ENCODE results near the gene SUGCT.
"Not testable (repeated sequence)": the region's sequence is repeated elsewhere in the genome, so short reads cannot be mapped to it uniquely, and the experiment has no call there.

Gene SUGCT

DNA sequence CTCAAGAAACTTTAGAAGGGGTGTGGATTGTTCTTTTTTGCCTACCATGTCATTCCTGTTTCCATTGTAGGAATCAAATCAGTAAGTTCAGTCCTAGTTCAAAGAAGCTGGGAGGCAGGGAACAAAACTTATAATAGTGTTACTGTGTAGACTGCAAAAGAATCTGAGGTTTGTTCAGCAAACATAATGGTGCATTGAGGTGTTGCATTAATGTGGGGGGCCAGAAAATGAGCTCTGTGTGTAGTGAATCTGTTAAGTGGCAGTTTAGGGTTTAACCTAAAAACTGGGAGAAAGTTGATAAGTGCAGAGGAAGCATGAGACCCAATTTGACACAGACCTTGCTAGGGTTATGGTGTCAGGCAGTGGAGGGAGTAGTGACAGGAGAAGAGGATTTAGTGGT lies 197.7 kb downstream of the SUGCT start:
- DNase-seq = no peak

DNA sequence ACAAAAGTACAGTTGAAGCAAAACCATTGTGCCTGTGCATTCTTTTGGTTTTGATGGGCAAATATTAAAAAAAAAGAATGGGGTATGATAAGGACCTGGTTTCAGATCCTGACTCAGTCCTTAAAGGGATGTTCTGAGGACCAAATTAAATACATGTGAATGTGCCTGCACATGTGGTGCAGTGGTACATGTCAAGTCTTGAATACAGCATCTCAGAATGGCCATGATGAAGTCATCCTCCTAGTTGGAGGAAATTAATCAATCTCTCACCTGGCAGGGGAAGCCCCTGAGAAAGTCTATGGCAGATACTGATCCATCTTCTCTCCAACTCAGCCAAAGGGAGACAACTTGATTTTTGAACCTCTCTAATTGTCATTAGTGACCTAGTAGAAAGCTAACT lies 207.0 kb downstream of the SUGCT start:
- DNase-seq = no peak

DNA sequence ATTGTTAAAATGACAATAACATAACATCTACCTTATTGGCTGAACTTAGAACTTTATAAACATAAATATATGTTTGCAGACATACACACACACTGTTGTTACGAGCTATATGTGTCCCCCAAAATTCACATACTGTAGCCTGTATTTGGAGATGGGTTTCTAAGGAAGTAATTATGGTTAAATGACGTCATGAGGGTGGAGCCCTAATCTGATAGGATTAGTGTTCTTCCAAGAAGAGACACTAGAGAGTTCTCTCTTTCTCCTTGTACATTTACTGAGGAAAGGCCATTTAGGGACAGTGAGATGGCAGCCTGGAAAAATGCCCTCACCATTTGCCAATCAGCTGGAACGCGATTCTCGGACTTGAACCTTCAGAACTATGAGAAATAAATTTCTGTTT lies 211.7 kb downstream of the SUGCT start:
- DNase-seq = no peak

DNA sequence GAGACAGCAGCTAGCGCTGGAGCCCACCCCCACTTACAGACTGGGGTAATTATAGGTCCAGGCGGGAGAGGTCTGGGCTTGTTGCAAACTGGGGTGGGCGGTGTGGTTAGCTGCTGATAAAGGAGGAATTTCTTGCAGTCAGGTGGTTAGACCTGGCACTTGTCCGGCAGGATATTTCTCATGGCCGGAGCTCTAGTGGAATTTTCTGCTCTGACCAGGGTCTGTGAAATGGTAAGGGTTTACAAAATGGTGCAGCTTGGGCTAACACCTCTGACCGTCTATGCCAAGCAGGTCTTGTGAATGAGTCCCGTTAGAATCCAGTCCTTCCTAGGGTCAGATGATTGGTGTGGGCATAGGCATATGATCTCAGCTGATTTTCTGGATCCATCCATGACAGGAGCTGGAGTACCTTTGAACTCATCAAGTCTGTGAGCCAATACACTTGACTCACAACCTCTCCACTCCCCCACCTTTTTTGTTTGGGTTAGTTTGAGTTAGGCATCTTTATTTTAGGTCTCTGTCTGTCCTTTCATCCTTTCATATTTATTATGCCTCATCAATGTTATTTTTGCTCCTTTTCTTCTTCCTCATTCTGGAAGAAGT lies 213.4 kb downstream of the SUGCT start:
- DNase-seq = no peak

DNA sequence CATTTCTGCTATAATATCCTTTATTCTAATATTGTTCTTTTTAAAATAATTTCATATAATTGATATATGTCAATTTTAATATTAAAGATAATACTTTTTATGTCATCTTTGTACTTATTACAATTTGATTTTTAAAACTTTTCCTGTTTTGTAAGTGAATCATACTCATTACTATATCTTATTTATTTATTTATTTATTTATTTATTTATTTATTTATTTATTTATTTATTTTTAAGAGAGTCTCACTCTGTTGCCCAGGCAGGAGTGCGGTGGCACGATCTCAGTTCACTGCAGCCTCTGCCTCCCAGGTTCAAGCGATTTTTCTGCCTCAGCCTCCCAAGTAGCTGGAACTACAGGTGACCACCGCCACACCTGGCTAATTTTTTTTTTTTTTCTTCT lies 215.3 kb downstream of the SUGCT start:
- DNase-seq = no peak

DNA sequence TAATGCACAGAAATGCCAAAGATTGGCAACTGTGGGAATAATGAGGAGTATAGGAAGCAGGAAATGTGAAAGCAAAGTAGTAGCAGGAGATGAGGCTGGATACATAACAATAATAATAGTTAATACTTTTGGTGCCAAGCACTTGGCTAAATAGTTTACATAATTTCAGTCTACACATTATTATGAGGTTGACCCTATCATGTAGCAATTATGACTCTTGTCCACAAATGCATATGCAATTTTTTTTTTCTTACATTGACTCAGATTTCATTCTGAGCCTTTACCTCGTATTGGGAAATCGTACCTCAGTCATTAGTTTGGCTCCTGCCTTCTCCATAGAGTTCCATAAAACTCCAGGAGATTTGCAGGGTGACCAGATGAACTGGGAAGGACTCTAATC lies 219.9 kb downstream of the SUGCT start:
- no peak for DNase-seq

DNA sequence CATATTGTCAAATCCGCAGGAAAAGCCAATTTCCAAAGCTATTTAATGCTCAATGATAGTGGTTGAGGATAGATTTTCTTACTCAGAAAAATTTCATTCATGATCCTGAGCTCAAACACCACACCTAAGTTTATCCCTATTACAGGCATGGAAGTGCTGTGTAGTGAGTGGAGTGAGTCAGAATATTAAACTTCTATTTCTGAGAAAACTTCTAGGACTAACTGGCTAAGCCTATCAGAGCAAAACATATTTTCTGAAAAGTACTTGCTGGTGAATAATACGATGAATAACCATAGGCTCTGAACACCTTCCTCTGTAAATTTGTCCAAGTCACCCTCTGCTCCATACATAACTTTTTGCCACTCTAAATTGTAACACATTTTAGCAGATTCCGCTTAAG lies 221.5 kb downstream of the SUGCT start:
- DNase-seq = no peak

DNA sequence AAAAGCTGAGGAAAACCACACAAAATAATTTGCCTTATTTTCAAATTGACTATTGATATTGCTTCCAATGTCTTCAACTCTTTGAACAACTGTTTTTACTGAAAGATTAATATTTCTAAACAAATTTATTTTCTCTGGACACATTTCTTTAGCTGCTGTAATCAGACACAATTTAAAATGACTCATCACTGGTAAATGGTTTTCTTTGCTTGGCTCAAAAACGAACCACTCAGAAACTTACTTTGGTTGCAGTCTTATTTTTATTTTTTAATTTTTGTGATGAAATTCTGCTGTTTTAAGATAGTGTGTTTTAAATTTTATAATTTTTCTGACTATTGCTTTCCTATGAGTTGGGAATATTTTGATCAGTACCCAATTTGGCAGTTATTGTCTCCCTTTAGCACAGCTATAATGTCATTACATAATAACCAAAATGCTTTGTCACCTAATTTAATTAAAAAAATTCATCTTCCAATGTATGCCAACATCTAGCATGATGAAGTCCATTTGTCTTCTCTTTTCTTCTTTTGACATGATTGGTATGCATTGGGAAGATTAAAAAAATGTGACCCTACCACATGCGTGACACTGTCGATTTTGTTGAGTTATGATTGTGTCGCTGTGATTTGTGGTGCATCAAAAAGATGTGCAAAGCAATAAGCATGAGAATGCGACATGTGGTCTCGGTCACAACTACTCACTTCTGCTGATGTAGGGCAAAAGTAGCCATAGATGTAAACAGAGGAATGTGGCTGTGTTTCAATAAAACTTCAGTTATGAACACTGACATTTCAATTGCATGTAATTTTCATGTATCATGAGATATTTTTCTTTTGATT lies 222.3 kb downstream of the SUGCT start:
- no peak for DNase-seq

DNA sequence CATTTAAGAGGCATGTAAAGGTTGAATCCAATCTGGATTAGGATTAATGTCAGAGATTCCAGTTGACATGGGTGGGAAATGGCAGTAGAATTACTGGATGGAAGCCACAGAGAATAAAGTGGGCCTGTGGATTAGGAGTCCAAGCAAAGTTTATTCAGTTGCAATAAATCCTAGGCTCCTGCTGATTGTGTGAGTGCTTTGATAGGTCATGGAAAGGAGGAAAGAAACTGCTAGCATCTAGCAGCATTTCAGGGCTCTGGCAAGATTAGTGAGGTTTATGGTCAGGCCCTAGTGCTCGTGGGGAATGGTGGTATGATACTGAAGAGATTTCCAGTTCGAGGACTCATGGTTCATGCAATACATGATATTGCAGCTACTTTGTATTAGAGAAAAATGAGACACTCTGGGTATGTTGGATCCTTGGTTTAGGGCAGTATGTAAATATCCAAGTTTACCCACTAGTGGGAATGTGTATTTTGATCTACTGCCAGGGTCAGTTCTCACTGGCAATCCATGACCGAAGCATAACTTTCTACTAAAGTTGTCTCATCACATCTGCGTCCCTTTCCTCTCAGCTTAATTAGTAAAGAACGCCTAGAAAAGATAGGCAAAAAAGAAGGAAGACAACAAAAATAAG lies 235.0 kb downstream of the SUGCT start:
- DNase-seq = no peak

DNA sequence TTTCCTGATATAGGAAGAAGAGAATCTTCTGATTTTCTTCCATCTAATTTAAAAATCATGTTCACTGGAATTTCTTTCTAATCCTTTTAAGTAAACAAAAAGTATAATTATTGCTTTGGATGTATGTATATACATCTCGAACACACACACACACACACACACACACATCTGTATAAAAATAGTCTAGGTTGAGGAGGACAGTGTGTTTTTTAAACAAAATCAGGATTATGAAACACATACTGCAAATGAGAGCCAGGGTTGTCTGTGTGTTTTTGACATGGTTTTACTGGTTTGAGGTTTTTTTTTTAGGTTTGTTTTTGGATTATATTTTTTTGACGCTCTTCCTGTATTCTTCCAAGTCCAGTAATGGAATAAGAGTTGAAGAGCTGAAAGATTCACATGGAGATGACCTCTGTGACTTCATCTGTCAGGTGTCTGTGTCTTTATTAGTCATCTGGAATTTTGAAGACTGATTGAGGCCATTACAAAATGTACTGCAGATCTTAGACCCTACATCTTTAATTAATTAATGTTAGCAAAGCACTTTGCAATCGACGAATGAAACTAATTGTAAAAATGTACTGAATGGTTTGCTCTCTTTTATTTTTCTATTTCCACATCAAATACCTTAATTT lies 237.1 kb downstream of the SUGCT start:
- DNase-seq = no peak

DNA sequence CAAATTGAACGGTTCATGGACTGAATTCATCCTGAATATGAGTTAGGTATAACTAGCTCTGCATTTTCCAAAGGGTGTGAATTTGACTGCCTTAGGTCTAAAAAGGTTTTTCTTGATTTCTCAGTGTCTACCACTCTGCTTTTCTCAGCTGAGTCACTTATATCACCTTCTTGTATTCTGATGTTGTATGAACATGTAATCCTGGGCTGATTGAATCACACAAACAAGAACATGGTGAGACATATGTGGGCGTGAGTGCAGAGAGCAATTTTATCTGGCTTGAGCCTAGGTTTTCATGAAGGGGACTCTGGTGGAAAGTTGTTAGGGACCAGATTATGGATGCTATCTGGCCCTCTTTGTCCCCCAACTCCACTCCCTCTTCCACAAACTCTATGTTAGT lies 239.8 kb downstream of the SUGCT start:
- no peak for DNase-seq

DNA sequence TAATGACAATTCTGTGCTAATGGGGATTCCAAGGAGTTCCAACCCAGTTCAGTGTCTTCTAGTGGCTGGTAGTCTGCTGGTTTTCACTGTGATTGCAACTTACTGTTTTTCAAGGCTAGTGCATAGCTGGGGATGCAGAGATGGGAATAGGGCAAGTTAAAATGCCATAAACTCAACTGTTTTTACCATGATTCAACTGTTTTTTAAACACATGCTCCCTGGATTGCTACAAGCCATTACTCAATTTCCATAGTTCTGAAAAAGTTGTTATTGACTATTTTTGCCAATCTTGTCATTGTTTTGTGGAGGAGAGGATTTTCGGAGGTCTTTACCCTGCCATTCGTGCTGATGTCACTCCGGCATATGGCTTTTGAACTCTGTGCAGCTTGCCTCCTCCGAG lies 245.3 kb downstream of the SUGCT start:
- no peak for DNase-seq

DNA sequence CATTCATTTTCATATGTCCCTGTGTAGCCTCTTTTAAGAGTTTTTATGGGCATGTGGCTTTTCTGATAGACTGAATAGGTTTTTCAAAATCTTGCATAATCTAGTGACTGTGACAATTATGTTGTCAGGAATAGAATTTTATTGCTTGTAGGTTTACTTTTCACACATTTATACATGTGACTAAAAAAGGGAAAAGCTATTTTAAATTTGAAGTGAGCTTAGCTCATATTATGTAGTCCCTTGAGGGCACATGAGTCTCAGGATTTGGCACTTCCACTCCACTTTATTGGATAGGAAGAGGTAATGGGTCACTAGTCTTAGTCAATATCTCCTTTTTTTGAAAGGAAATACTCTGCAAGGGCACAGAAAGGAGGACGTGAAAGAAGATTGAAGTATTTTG lies 247.3 kb downstream of the SUGCT start:
- DNase-seq = no peak

DNA sequence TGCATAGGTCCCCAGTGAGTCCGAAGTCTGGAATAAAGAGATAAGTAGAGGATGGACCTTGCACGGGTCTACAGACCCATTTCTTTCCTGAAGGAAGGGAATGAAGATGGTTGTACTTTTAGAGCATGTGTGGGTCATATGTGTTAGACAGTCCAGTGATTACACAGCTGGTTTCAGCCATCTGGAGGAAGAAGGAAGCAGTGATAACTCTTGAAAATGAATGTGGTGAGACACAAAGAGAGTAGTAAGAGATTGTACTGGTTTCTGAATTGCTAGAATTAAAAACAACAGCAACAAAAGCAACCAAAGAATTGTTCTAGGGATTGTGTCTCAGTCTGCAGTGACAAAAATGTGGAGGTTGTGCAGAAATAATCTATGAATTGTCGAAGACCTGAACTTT lies 258.9 kb downstream of the SUGCT start:
- DNase-seq = no peak

DNA sequence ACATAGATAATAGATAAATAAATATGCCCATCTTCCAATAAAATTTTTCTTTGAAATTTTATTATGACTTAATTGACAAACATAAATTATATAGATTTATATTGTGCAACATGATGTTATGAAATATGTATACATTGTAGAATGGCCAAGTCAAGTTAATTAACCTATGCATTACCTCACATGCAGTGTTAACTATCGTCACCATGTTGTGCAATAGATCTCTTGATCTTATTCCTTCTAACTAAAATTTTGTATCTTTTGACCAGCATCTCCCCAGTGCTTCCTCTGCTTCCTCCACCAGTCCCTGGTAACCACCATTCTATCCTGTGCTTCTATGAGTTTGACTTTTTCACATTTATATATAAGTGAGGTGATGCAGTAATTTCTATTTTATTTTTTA lies 259.6 kb downstream of the SUGCT start:
- DNase-seq = no peak

DNA sequence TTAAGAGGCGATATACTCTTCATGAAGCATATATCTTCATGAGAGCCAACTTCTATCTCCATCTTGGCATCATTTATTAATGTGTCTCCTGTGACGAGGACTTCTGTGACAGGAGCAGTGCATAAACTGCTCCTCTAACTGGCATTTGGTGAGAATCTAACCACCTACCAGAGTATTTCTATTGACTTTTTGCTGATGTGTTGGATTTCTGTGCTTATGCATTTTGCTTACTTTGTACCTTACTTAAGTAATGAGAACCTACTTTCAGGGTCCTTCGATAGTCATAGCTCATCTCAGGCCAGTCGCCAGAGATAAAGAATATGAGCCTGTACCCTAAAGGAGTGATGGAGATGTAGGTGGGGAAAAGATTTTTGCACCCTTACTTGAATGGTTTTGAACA lies 265.7 kb downstream of the SUGCT start:
- DNase-seq = no peak

DNA sequence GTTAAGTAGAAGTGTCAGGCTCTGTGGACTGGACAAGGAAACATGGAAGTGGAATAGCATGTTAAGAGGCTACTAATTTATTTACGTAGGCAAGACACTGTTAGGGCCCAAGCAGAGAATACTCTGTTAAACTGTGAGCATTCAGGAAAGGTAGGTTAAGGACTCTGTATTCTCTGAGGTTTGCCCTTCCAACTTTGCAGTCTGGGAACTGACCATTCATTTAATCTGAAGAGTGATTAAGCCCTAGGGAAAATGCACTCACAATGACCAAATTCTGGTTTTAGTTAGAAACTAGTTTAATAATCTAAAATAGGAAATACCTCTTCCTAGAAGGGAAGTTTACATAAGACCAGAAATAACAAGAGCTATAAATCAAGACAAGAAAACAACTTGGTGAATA lies 266.6 kb downstream of the SUGCT start:
- DNase-seq = no peak

DNA sequence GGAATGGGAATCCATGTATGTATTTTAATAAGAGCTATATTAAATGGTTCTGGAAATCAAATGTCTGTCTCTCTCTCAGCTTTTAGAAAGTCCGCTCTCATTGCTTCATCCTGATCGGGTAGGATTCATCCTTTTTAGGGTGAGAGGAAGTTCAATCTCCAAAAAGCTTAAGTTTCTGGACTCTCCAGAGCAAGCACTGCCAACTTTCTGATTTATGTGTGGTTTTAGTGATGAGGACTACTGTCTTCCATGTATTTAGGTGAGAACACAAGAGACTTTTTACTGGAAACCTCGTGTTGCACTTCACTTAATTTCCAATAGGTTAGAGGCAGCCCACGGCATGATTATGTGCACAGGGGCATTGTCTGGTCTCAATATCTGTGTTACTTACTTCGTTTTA lies 267.9 kb downstream of the SUGCT start:
- no peak for DNase-seq

DNA sequence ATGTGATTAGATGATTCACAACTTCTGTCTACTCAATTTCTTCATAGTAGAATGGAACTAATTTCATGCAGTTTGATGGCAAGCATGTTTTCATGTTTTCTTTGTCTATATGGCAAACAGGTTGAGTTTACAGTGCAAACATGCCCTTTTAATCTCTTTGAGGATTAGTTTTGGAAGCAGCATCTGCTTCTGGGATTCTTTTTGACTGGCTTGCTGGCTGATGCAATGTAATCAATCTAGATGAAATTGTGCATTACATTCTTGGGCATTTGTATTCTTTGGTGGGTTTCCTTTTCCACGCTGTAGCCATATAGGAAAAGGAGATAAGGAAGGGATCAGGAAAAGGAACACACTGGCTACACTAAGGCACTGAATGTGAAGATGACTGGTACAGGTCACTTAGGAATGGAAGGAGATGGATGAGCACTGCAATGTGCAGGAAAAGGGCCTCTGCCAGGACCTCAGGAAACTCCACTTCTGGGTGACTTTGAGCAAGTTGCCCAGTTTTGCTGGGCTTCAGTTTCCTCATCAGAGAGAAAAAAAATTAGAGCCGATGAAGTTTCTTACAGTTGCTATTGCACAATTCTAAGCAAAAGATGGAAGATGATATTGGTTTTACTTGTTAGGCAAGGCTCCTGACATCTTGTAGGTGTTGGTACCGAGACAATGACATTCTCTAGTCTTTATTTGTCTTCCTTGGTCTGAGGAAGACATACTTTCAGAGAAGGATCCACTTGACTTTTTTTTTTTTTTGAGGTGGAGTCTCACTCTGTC lies 269.1 kb downstream of the SUGCT start:
- no peak for DNase-seq

DNA sequence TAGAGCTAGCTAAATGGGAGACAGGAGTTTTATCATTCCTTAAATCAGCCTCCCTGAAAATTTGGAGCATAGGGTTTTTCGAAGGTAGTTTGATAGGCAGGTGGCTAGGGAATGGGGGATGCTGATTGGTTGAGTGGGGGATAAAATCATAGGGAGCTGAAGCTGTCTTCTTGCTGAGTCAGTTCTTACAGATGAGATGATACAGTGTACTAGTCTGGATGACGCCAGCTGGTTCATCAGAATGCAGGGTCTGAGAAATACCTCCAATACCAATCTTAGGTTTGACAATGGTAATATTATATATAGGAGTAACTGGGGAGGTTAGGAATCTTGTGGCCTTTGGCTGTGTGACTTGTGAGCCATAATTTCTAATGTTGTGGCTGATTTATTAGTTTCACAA lies 271.2 kb downstream of the SUGCT start:
- DNase-seq = no peak

DNA sequence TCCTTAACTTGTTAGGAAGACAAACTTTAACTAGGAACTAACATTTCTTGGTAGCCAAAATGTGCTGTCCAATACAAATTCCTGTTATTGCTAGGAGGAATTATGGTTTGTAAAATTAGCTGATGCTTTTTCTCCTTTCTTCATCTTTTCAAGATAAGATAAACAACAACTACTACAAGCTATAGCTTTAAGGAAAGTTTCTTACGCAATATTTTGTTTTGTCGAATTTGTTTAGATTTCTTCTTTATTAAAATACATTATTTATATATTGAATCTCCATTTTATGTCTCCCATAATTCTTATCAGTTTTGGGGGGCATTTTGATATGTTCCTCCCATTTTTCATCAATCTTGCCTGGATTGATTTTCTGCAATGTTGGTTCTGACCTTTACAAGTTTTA lies 277.5 kb downstream of the SUGCT start:
- DNase-seq = no peak

DNA sequence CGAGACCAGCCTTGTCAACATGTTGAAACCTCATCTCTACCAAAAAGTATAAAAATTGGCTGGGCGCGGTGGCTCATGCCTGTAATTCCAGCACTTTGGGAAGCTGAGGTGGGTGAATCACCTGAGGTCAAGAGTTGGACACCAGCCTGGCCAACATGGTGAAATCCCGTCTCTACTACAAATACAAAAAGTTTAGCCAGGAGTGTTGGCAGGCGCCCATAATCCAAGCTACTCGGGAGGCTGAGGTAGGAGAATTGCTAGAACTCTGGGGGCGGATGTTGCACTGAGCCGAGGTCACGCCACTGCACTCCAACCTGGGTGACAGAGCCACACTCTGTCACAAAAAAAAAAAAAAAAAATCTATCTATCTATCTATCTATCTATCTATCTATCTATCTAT lies 279.9 kb downstream of the SUGCT start:
- not testable (repeated sequence) for DNase-seq

DNA sequence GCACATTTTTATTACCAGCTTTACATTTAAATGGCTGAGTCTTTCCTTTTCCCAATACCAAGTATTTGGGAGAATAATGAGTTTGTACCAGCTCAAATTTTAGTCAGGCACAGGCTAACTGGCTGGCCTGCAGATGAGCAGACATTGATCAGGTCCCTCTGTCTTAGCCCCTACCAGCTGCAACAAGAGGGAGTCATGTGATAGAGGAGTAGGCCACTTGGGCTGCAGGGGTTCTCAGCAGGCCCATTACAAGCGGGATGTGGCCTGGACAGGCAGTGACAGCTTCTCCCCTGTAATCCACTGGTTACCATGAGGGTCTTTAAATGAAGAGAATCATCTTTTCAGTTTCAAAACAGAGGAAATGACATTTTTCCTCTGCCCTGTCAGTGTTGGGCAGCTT lies 283.6 kb downstream of the SUGCT start:
- DNase-seq = no peak

All from kidney glomerular epithelial cell (primary cell).